Astrocyte (in vitro differentiated cells and primary cell): Measurements from ENCODE around the gene GPR137. TPM values are rescaled to one million over a fixed set of nuclear protein-coding genes. Genes with fewer than 3 reads are reported as not detected.

Source experiments
- DNase-seq: peaks from one replicate; pipeline ENCODE4 v3.0.0-alpha.2; 2010; ENCODE audit warnings: low read depth
- FAIRE-seq: peaks from 2 replicates; lab custom pipeline; 2011; peaks lifted over from hg19 to GRCh38; lab: Jason Lieb, UNC
- H2AFZ ChIP-seq: 2 replicates; pipeline ENCODE4 v1.6.0; 2012; ENCODE audit warnings: low read depth, low read length, inconsistent platforms
- H3K27ac ChIP-seq: 2 replicates; pipeline ENCODE4 v1.5.1; 2011; ENCODE audit warnings: low read depth, low read length, inconsistent platforms
- H3K27me3 ChIP-seq: 2 replicates; pipeline ENCODE4 v1.6.0; 2011; ENCODE audit warnings: low read length, inconsistent platforms; ENCODE audit not compliant: insufficient read depth
- H3K36me3 ChIP-seq: 2 replicates; pipeline ENCODE4 v1.5.1; 2011; ENCODE audit warnings: low read length, inconsistent platforms; ENCODE audit not compliant: insufficient read depth
- H3K4me1 ChIP-seq: 2 replicates; pipeline ENCODE4 v1.5.1; 2011; ENCODE audit warnings: low read length, inconsistent platforms; ENCODE audit not compliant: insufficient read depth
- H3K4me2 ChIP-seq: 2 replicates; pipeline ENCODE4 v1.6.0; 2012; ENCODE audit warnings: low read length, inconsistent platforms
- H3K4me3 ChIP-seq: 2 replicates; pipeline ENCODE4 v1.5.1; 2011; ENCODE audit warnings: low read depth, mild to moderate bottlenecking, low read length, inconsistent platforms; ENCODE audit not compliant: insufficient read depth
- H3K79me2 ChIP-seq: 2 replicates; pipeline ENCODE4 v1.6.0; 2012; ENCODE audit warnings: mild to moderate bottlenecking, low read length, inconsistent platforms; ENCODE audit not compliant: insufficient read depth
- H3K9ac ChIP-seq: 2 replicates; pipeline ENCODE4 v1.6.0; 2012; ENCODE audit warnings: mild to moderate bottlenecking, low read length, inconsistent platforms
- H3K9me3 ChIP-seq: 2 replicates; pipeline ENCODE4 v1.5.1; 2012; ENCODE audit warnings: low read depth, mild to moderate bottlenecking, low read length, inconsistent platforms; ENCODE audit not compliant: insufficient read depth
- H4K20me1 ChIP-seq: 2 replicates; pipeline ENCODE4 v1.6.0; 2012; ENCODE audit warnings: low read length, inconsistent platforms; ENCODE audit not compliant: insufficient read depth
- H3K27ac Mint-ChIP-seq: one replicate; pipeline ENCODE4 v1.8.0; 2021; ENCODE audit warnings: mild to moderate bottlenecking, mixed read lengths; ENCODE audit not compliant: unreplicated experiment
- H3K27me3 Mint-ChIP-seq: one replicate; pipeline ENCODE4 v1.8.0; 2021; ENCODE audit warnings: low read depth, mixed read lengths; ENCODE audit not compliant: unreplicated experiment
- H3K36me3 Mint-ChIP-seq: one replicate; pipeline ENCODE4 v1.8.0; 2021; ENCODE audit warnings: low read depth, mixed read lengths; ENCODE audit not compliant: unreplicated experiment
- H3K4me1 Mint-ChIP-seq: one replicate; pipeline ENCODE4 v1.8.0; 2021; ENCODE audit warnings: low read depth, mixed read lengths; ENCODE audit not compliant: unreplicated experiment
- H3K4me3 Mint-ChIP-seq: one replicate; pipeline ENCODE4 v1.8.0; 2021; ENCODE audit warnings: mild to moderate bottlenecking, moderate library complexity, mixed read lengths; ENCODE audit not compliant: unreplicated experiment
- H3K9me3 Mint-ChIP-seq: one replicate; pipeline ENCODE4 v1.8.0; 2021; ENCODE audit warnings: mild to moderate bottlenecking, mixed read lengths; ENCODE audit not compliant: unreplicated experiment
- CTCF ChIP-seq: IDR thresholded peaks from 2 replicates; pipeline ENCODE4 v1.5.1; 2011; ENCODE audit warnings: low read depth, mild to moderate bottlenecking, inconsistent platforms, low read length, moderate library complexity; ENCODE audit not compliant: insufficient read depth
- EZH2 ChIP-seq: IDR thresholded peaks from 2 replicates; pipeline ENCODE4 v1.6.1; 2012; ENCODE audit warnings: mild to moderate bottlenecking, low read length, inconsistent platforms; ENCODE audit not compliant: insufficient read depth
- total RNA-seq: library from RNA; stranded (reverse); gene quantifications from 2 replicates; pipeline ENCODE4 v1.2.1, GENCODE V29; 2021

GPR137 gene
- total RNA-seq, 1 donor from 2014 or later = 46.8 TPM

GRCh38 chr11:64247729-64248531 is 37.7 kb upstream of the GPR137 start:
- Mint-ChIP-seq H3K9me3 (no peaks in the 10 kb centered on the region), H3K27ac (peak overlapping the region; percentile 83), H3K4me1 (peaks cover 20% of the 10 kb centered on the region), H3K4me3 (peak overlapping the region; percentile 85), H3K36me3 (peaks cover 9% of the 10 kb centered on the region), H3K27me3 (no peaks in the 10 kb centered on the region)
- peak overlapping the region; percentile 81 for H3K9ac ChIP-seq
- H4K20me1 ChIP-seq = peaks cover 32% of the 10 kb centered on the region
- peaks cover 33% of the 10 kb centered on the region for H3K4me1 ChIP-seq
- no peak overlapping the region for H3K27ac ChIP-seq
- H2AFZ ChIP-seq = peak overlapping the region; percentile 61
- TF ChIP-seq CTCF (no peak), EZH2 (no peak)
- H3K27me3 ChIP-seq = no peaks in the 10 kb centered on the region
- no peak for DNase-seq
- no peak for FAIRE-seq
- peak overlapping the region; percentile 73 for H3K4me3 ChIP-seq
- H3K36me3 ChIP-seq = peaks cover 3% of the 10 kb centered on the region
- H3K9me3 ChIP-seq = no peaks in the 10 kb centered on the region
- peaks cover 49% of the 10 kb centered on the region for H3K79me2 ChIP-seq
- H3K4me2 ChIP-seq = peak overlapping the region; percentile 98

GRCh38 chr11:64248578-64248977 is 37.1 kb upstream of the GPR137 start:
- FAIRE-seq (no peak), DNase-seq (no peak)
- Histone ChIP-seq H3K36me3 (peaks cover under 1% of the 10 kb centered on the region), H3K4me2 (no peak overlapping the region), H3K27me3 (no peaks in the 10 kb centered on the region), H4K20me1 (peaks cover 32% of the 10 kb centered on the region), H3K9me3 (no peaks in the 10 kb centered on the region), H3K79me2 (peaks cover 49% of the 10 kb centered on the region), H2AFZ (no peak overlapping the region), H3K4me3 (no peak overlapping the region), H3K4me1 (peaks cover 33% of the 10 kb centered on the region), H3K27ac (no peak overlapping the region), H3K9ac (no peak overlapping the region)
- Mint-ChIP-seq H3K9me3 (no peaks in the 10 kb centered on the region), H3K27me3 (no peaks in the 10 kb centered on the region), H3K4me1 (peaks cover 13% of the 10 kb centered on the region), H3K27ac (no peak overlapping the region), H3K4me3 (peak overlapping the region; percentile 85), H3K36me3 (peaks cover 5% of the 10 kb centered on the region)
- TF ChIP-seq CTCF (no peak), EZH2 (no peak)

- no peak for TF ChIP-seq CTCF
- TF ChIP-seq EZH2 = no peak
- Mint-ChIP-seq H3K9me3 (no peaks in the 10 kb centered on the region), H3K27ac (no peak overlapping the region), H3K27me3 (no peaks in the 10 kb centered on the region), H3K4me1 (peaks cover 11% of the 10 kb centered on the region), H3K36me3 (peaks cover 3% of the 10 kb centered on the region), H3K4me3 (peak overlapping the region; percentile 67)
- FAIRE-seq (no peak), DNase-seq (no peak)
- Histone ChIP-seq H3K79me2 (peaks cover 49% of the 10 kb centered on the region), H4K20me1 (peaks cover 32% of the 10 kb centered on the region), H3K4me1 (peaks cover 31% of the 10 kb centered on the region), H3K4me3 (no peak overlapping the region), H3K4me2 (no peak overlapping the region), H3K9ac (no peak overlapping the region), H2AFZ (no peak overlapping the region), H3K36me3 (no peaks in the 10 kb centered on the region), H3K27ac (no peak overlapping the region), H3K9me3 (no peaks in the 10 kb centered on the region), H3K27me3 (no peaks in the 10 kb centered on the region)
Observed at GRCh38 chr11:64249038-64249437, 36.6 kb upstream of the GPR137 start.
